Right kidney (tissue), 9 donors: ENCODE results near the gene DRD1.

Experiments
- DNase-seq: peaks from one replicate; pipeline ENCODE4 v3.0.0-alpha.2; 2016
- long read RNA-seq, 8 donors: transcript quantifications; one replicate each; lab custom pipeline, GENCODE V29; 2026

Gene DRD1
- long read RNA-seq, donor 1 = 0 reads
- long read RNA-seq, donor 2 = 0 reads
- long read RNA-seq, donor 3 = 0 reads
- long read RNA-seq, donor 4 = 0 reads
- long read RNA-seq, donor 5 = 0 reads
- long read RNA-seq, donor 6 = 0 reads
- long read RNA-seq, donor 7 = 0 reads
- long read RNA-seq, donor 8 = 0 reads

DNA sequence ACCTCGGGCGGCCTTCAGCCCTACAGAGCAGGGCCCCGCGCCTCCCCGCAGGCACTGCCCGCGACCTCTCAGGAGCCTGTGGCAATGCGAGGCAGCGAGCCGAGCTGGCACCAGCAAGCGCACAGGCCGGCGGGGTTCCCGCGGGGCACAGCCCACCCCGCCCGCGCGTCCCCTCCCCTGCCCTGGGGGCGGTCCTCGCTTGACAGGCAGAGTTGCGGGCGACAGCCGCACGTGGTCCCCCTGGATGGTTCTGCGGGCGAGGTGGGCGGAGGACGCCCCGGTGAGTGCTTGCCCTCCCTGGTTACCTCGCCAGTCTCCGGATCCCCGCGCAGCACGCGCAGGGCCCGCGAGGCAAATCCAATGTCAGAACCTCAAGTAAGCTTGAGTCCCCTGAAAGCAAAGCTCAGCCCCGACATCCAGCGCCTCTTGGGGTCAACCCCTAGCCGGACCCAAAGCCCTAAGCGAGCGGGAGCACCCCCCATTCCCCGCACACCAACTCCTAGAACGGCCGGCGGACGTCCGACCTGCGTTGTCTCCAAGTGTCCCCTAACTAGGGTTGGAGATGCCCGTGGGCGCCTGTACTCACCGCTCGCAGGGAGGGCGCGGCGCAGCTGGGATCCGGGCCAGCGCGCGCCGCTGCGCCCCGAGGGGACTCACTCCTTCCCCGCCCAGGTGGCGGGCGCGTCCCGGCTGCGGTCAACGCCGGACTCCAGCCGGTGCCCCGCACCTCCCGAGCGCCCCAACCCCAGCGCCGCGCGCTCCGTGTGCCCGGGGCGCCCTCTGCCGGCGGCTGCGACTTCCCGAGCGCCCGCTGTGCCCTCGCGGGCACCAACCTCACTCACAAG is at the start of gene DRD1:
Gene DRD1, minus strand, starts transcription at position 123 of the 845 bp plus-strand sequence. CDS start 1,083 bp downstream, outside the sequence.
- peak; percentile 75 for DNase-seq

DNA sequence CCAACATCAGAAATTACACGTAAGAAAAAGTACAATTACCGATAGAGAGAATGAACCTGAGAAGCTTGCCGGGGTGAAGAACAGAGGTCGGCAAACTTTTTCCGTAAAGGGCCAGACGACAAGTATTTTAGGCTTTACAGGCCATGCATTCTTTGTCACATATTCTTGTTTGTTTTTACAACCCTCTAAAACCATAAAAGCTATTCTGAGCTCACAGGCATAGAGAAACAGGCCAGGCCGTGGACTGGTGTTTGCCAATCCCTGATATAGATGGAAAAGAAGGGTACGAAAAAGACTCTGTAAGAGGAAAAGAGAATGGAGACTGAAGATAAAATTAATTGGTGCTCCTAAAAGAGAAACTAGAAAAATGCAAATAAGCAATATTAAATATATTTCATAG is 49.7 kb upstream of the DRD1 start:
- no peak for DNase-seq

DNA sequence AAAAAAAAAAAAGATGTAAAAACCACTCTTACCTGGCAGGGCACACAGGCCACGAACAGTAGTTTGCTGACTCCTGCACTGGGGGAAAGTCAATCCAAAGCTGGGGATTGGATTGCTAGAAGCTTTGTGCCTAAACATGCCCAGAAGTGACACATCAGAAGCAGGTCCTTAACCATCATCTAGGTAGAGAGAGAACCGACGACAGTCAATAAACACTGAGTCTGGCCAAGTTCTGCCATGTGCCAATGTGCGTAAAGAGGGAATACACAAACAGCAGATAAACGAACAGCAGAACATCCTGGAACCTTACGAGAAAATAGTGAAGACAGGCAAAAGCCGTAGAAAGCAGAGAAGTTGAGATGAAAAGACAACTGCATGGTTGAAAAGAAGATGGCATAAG is 49.3 kb upstream of the DRD1 start:
- DNase-seq = no peak

DNA sequence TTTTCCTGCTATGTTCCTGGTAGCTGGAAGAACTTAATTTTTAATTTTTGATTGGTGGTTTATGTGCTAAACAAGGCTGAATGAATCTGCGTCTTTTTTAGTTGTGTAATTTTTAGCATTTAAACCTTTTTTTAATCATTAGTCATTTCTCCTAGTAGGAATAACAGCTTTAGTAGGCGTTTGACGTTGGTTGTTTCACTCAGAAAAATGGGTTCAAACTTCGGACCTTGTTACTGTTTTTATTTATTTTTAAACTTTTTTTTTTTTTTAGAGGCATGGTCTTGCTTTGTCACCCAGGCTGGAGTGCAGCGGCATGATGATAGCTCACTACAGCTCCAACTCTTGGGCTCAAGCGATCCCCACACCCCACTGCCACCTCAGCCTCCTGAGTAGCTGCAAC is 47.2 kb upstream of the DRD1 start:
- no peak for DNase-seq

DNA sequence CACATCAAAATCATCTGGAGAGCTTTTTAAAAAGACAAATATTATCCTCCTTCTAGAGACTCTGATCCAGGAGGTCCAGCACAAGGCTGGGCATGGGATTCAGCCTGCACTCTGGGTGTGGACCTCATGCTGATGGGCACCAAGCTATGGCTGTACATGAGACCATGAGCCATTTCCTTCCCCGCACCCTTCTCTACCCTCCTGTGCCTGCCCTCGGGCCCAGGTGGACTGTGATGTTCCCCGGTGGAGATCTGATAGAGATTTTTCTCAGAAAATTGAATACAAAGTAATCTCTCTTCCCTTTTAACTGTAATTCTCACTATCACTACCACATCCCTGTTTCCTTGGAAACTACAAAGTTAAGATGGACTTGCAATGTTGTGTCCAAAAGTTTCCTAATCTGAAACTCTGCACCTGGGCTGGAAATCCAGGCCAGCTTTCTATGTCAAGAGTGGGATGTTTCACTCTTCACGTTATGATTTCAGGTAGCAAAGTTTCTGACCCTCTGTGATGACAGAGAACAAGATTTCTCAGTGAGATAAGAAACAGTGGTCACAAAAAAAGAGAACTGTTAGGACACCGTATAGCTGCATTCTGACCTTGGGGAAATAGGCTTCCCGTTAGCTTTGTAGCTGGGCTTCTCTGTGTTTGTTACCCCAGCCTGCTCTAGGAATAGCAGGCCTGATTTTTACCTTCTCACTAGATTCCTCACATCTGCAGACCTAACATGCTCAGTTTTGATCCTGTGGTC is 45.9 kb upstream of the DRD1 start:
- DNase-seq = no peak

DNA sequence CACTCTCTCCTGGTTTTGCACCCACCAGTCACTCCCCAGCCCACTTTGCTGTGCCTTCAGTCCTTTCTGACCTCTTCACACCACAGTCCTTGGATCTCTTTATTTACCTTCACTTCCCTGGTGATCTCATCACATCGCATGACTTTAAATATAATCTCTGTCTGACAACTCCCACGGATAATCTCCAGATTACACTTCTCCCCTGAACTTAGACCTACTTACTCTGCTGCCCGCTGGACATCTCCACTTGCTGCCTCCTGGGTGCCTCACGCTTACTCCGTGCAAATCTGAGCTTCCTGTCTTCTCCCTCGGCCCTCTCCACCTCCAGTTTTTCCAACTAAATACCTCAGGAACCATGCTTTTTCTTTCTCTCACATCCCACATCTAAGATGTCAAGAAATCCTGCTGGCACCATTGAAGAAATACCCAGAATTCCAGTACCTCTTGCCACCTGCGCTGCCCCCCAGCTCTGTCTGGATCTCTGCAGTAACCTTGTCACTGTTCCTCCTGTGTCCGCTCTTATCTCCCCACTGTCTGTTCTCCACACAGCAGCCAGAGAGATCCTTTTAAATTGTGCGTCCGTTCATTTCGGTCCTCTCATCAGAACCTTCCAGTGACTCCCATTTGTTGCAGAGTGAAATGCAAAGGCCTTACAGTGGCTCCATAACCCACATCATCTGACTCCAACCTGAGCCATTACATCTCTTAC is 43.7 kb upstream of the DRD1 start:
- DNase-seq = no peak

DNA sequence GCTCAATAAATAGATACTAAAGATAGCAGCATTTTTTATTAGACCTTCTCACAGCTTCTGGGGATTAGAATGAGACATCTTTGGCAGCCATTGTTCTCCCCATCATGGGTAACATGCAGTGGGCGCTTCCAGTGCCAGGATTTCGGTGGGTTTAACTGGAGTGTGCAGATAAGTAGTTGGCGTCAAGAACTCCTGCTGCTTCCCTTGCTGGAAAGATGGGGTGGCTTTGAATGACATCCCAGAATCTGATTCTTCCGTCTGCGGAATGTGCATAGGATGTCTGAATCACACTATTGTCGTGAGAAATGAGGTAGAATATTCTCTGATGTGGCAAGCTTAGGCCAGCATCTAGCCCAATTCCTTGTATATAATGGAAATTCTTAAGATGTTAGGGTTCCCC is 41.6 kb upstream of the DRD1 start:
- no peak for DNase-seq

DNA sequence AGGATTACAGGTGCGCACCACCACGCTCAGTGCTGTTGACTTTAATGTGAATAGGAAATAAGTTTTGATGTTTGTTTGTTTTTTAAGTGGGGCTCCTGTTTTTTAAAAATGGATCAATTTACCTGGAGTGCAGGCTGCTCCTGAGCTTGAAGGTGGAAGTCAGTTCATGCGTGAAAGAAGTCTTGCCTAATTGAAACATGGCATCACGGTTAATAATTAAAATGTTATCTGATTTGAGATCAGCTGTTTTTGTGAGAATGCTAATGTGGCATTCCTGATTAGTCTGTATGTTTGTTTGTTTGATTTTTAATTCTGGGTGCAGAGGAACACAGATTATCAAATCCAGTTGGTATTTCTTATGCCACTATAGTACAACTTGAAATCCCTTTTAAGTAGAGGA is 40.8 kb upstream of the DRD1 start:
- DNase-seq = no peak

DNA sequence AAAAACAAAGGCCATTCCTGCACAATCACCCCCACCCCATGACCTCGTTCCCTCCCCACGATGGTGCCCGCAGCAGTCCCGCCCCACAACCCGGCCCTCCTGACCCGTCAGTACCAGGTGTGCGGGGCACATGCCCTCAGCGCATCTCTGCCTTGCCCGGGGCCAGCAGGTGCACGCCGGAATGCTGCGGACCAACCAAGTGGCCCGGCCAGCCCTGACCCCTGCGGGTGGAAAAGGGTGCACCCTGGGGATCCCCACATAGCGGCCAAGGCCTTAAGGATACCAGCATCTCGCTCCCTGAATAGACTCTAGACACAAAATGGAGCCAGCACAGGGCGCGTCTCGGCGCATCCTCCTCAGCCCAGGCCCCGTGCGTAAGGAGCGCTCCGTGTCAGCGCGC is 40.3 kb upstream of the DRD1 start:
- DNase-seq = no peak

DNA sequence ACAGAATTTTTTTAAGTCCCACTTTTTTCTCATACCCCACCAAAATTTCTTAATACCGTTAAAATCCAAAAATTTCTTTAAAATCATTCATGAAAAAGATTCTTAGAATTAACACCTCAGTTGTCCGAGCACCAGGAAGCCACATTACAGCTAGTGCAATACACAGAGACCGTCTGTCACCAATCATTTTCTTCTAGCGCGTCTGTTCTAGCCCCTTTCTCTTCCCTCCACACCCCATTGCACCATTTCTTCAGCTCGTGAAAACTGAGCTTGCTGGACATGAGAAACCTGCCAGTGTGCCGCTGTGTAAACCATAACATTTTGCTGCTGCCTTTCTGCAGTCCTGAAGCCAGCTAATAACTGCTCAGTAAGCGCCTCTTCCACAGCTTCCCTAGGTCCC is 39.4 kb upstream of the DRD1 start:
- no peak for DNase-seq

DNA sequence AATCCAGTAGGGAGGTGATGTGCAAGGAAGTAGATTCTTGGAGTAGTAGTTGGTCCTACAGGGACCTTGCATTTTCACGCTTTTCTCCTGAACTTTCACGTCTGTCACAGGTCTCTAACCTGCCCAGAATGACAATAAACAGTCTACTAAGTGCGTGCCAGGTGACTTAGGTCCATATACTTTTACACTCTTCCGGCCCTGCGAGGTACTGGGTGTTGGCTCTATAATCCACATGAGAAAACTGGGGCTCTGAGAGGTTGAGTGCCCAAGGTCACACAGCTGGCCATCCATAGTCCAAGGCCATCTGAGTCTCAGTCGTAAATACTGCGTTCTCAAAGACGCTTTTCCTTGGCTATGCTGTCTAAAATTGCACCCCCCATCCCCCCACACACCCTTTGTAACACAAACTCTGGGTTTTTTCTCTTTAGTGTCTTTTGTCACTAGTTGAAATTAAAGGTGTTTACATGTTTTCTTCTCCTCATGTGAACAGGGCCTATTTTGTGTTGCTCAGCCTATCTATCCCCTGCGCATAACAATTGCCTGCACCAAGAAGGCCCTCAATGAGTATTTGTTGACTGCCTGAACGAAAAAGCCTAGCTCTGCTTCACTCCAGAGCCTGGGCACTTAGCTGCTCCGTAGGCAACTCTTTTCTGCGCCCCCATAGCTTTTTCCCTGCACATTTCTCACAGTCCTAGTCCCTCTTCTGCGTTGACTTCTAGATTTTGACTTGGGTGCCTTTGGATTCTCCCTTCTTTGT is 35.3 kb upstream of the DRD1 start:
- DNase-seq = peak; percentile 17

DNA sequence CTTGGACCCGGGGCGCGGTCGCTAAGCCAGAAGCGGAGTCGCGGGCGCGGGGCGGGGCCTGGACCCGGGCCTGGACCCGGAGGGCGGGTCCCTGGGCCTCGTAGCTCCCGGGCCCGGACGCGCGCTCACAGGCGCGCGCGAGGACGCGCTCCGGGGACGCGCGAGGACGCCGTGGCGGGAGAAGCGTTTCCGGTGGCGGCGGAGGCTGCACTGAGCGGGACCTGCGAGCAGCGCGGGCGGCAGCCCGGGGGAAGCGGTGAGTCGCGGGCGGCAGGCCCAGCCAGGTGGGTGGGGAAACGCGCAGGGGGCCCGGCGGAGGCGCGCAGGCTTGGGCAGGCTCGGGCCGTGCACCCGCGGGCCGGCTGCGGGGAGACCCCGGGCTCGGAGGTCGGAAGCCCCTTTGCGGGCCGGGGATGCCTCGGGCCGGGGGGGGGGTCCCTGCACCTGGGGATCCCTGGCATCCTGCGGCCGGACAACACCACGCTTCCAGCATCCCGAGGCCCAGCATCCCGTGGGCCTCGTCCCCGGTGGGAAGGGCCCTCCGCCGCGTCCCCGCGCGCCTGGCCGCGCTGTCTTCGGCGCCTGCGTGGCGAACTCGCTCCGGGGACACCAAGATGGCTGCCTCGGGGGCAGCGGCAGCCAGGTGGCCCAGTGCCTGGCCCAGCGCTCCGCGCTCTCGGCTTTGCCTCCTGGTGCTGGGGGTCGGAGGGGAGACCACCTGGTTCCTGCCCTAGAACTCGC is 34.6 kb upstream of the DRD1 start, which contains the start of gene SFXN1:
Gene SFXN1, plus strand, starts transcription at position 177 of the 741 bp plus-strand sequence. CDS start 13,544 bp downstream, outside the sequence.
- DNase-seq = peak; percentile 87

DNA sequence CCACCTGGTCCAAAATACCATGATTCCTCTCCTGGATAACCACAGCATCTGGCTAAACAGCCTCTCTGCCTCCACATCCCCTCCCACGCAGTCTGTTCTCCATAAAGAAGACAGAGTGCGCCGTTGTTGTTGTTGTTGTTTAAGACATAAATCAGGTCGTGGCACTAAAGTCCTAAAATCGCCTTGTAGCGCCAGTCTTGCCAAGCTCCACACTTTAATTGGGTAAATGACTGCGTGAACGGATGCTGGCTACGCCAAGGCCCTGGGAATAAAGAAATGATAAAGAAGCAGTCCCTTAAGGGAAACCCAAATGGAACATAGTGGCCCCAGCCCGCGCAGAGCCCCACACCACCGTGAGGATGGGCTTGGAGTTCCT is 34.0 kb upstream of the DRD1 start:
- DNase-seq = no peak

DNA sequence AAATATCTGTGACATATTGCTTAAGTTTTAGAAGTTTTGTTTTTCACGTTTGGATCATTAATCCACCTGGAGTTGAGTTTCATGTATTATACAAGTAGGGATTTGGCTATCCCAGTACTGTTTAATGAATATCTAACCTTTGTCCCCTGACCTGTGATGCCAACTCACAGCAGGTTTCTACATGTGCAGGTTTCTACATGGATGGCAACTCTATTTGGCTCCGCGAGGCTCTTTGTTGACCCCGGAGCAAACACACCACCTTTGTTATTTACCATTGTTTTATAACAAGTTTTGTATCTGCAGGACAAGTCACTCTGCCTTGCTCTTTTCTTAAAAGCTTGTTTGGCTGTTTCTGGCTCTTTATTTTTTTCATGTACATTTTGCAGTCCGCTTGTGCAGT is 33.5 kb upstream of the DRD1 start:
- DNase-seq = no peak

DNA sequence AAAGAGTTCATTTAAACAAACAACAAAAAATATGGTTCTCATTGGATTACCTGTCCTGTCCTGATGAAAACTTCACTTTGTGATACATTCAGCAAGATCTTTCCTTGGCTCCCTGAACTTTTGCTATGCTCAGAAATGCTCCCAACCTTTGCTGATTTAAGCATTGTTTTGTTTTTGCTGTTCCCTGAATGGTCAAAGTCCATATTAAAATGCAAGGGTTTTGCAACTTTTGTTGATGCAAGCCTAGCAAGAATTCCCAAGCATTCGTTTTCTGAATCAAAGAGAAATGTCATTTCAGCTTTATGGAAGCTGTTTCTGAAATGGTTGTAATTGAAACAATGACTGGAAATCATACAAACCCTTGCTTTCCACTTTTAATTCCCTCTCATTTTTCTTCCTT is 31.3 kb upstream of the DRD1 start:
- no peak for DNase-seq

DNA sequence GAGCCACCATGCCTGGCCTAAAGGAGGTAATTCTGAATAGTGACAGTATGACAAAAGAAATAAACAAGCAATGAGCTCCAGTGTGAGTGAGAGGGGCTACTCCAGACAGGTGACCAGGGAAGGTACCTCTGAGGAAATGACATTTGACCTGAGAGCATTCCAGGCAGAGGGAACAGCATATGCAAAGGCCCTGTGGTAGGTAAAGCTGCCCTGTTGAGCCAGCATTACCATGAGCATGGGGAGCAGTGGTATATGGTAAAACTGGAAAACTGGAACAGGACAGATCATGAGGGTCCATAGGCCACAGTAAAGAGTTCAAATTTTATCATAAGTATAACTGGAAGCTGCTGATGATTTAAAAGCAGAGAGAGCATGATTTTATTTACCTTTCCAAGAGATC is 28.4 kb upstream of the DRD1 start:
- no peak for DNase-seq

DNA sequence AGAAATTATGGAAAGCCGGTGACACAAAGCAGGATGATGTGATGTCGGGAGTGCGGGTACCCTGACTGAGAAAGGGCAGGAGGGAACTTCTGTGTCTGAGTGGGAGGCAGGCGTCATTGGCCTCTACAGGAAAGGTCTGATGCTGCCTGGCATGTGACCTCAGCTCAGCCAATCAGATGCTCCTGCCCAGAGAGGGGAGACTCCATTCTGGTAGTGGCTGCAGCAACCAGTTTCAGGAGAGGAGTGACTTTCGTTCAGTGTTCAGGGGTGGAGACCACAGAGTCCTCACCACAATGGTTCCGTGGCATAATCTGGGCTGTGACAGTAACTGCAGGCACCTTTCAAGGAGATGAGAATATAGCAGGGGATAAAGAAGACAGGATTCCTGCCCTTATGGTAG is 27.6 kb upstream of the DRD1 start:
- no peak for DNase-seq

DNA sequence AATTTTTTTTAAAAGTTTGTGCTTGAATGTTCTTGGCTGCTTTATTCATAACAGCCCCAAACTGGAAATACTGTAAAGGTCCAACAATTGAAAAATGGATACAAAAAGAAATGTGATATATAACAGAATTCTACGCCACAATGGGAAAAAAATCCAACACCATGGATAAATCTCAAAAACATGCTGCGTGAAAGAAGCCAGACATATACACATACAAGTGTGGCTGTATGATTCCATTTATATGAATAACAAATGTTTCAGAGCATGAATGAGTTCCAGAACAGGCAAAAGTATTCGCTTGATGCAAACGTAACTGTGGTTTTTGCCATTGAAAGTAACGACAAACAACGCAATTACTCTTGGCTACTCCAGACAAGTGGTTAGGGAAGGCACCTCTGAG is 27.2 kb upstream of the DRD1 start:
- no peak for DNase-seq

DNA sequence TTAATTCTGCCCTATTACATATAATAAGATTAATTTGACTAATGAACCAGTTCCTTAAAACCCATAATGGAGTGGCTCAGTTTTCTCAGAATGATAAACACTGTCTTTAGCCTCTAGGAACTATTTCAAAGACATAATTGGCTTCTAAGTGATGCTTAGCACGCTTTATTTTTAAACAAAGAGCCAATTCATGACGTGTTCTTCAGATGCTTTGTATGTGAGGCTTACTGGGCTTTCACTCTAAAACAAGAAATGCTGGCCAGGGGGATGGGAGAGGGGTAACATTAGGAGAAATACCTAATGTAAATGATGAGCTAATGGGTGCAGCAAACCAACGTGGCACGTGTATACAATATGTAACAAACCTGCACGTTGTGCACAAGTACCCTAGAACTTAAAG is 26.8 kb upstream of the DRD1 start:
- no peak for DNase-seq

DNA sequence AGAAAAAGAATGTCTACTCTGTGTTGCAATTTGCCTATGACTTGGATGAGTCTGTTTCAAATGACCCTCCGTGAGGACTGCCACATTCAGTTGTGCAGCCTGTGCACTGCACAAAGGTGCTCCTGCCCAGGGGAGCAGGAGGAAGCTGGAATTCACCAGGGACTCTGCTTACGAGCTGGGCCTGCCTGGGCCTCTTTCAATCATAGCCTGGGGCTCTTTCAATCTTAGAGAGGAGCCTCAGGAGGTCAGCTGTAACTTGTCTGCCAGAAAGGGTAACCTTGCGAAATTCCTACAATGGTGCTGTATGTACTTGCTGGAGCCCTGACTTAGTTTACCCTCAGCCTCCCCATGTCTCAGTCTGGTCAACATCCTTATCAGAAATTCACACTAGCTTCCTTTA is 25.9 kb upstream of the DRD1 start:
- DNase-seq = no peak

DNA sequence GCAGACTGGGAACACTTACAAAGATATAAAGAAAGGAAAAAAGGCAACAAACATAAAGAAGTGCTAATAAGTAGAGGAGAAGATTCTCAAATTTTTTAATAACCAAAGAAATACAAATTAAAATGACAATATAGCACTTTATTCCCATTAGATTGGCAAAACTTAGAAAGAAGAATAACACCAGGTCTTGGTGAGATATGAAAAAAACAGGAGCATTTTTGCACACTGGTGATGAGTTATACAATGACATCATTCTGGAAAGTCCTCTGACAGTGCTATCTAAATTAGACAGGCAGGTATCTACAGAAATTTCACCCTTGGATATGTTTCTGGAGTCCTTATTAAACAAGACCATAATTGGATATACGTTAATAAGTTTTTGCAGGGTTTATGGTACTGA is 24.9 kb upstream of the DRD1 start:
- no peak for DNase-seq
